ENCODE data around the gene DNTT.

GRCh38 chr10:96342402-96342801, 38.2 kb downstream of the DNTT start:
- TF ChIP-seq NR2F2 (IDR thresholded peaks at IDR 0.05; ENCODE audit: borderline replicate concordance, low read depth) (no peak), TIGD3 (CRISPR knock-in tag; IDR thresholded peaks at IDR 0.05; ENCODE audit: borderline replicate concordance) (no peak), ZNF609 (CRISPR knock-in tag; IDR thresholded peaks at IDR 0.05; ENCODE audit: borderline replicate concordance) (no peak), RAD21 (CRISPR knock-in tag; IDR thresholded peaks at IDR 0.05) (no peak), RBM22 (optimal IDR thresholded peaks at IDR 0.05; ENCODE audit: low read length) (no peak)
